Parathyroid adenoma (tissue), 2 donors: ENCODE results near the gene CHST4.

Experiments
- H2AFZ ChIP-seq: fragments of 300-600 bp; sonication (generic); one replicate; pipeline ENCODE4 v1.7.0; 2017; ENCODE audit warnings: antibody characterized with exemption, mild to moderate bottlenecking
- H3K27ac ChIP-seq: fragments of 300-600 bp; sonication (generic); one replicate; pipeline ENCODE4 v1.7.0; 2017
- H3K27me3 ChIP-seq: fragments of 300-600 bp; sonication (generic); one replicate; pipeline ENCODE4 v1.7.0; 2017; ENCODE audit warnings: low read length; ENCODE audit not compliant: control insufficient read depth, insufficient read depth
- H3K36me3 ChIP-seq: fragments of 300-600 bp; sonication (generic); one replicate; pipeline ENCODE4 v1.7.0; 2017; ENCODE audit warnings: low read length; ENCODE audit not compliant: control insufficient read depth, insufficient read depth
- H3K4me1 ChIP-seq: fragments of 300-600 bp; sonication (generic); one replicate; pipeline ENCODE4 v1.7.0; 2017; ENCODE audit warnings: control low read depth
- H3K4me2 ChIP-seq: fragments of 300-600 bp; sonication (generic); one replicate; pipeline ENCODE4 v1.7.0; 2017; ENCODE audit warnings: low read length
- H3K4me3 ChIP-seq: fragments of 300-600 bp; sonication (generic); one replicate; pipeline ENCODE4 v1.7.0; 2017; ENCODE audit warnings: low read depth, low read length
- H3K79me2 ChIP-seq: fragments of 300-600 bp; sonication (generic); one replicate; pipeline ENCODE4 v1.7.0; 2017; ENCODE audit warnings: control low read depth
- H3K9ac ChIP-seq: fragments of 300-600 bp; sonication (generic); one replicate; pipeline ENCODE4 v1.7.0; 2017; ENCODE audit warnings: mild to moderate bottlenecking
- H3K9me3 ChIP-seq: fragments of 300-600 bp; sonication (generic); one replicate; pipeline ENCODE4 v1.7.0; 2017; ENCODE audit warnings: low read length; ENCODE audit not compliant: control insufficient read depth
- CTCF ChIP-seq: fragments of 300-600 bp; sonication (generic); IDR thresholded peaks from one replicate; pipeline ENCODE4 v1.7.0; 2017; ENCODE audit warnings: antibody characterized with exemption, mild to moderate bottlenecking
- donor health status: primary hyperparathyroidism.

The CHST4 gene

GRCh38 chr16:71514476-71514875, 11.8 kb upstream of the CHST4 start:
- no peak overlapping the region for H3K4me2 ChIP-seq
- no peak for TF ChIP-seq CTCF
- H3K27ac ChIP-seq = no peak overlapping the region
- no peak overlapping the region for H3K9ac ChIP-seq
- no peak overlapping the region for H2AFZ ChIP-seq
- peaks cover 3% of the 10 kb centered on the region for H3K4me1 ChIP-seq
- H3K79me2 ChIP-seq = no peaks in the 10 kb centered on the region
- H3K4me3 ChIP-seq = no peak overlapping the region
- H3K36me3 ChIP-seq = no peaks in the 10 kb centered on the region
- H3K9me3 ChIP-seq = no peaks in the 10 kb centered on the region
- H3K27me3 ChIP-seq = no peaks in the 10 kb centered on the region

- H3K79me2 ChIP-seq = no peaks in the 10 kb centered on the region
- H3K27me3 ChIP-seq = no peaks in the 10 kb centered on the region
- H3K36me3 ChIP-seq = no peaks in the 10 kb centered on the region
- peaks cover 3% of the 10 kb centered on the region for H3K4me1 ChIP-seq
- no peak overlapping the region for H3K27ac ChIP-seq
- H2AFZ ChIP-seq = no peak overlapping the region
- H3K9ac ChIP-seq = no peak overlapping the region
- TF ChIP-seq CTCF = no peak
- H3K4me3 ChIP-seq = no peak overlapping the region
- no peaks in the 10 kb centered on the region for H3K9me3 ChIP-seq
- no peak overlapping the region for H3K4me2 ChIP-seq
Observed at GRCh38 chr16:71515026-71515425, 11.2 kb upstream of the CHST4 start.

- no peak overlapping the region for H3K4me3 ChIP-seq
- no peak for TF ChIP-seq CTCF
Observed at GRCh38 chr16:71520550-71520949, 5.7 kb upstream of the CHST4 start.

GRCh38 chr16:71524566-71525553, 1.4 kb upstream of the CHST4 start:
- TF ChIP-seq CTCF = no peak
- peak overlapping the region; percentile 38 for H2AFZ ChIP-seq
- no peak overlapping the region for H3K27ac ChIP-seq
- no peak overlapping the region for H3K4me3 ChIP-seq
- no peak overlapping the region for H3K4me2 ChIP-seq
- H3K9me3 ChIP-seq = no peaks in the 10 kb centered on the region
- H3K36me3 ChIP-seq = no peaks in the 10 kb centered on the region
- peaks cover 8% of the 10 kb centered on the region for H3K4me1 ChIP-seq
- no peak overlapping the region for H3K9ac ChIP-seq
- H3K27me3 ChIP-seq = no peaks in the 10 kb centered on the region
- H3K79me2 ChIP-seq = no peaks in the 10 kb centered on the region

More at GRCh38 chr16:71520550-71520949, 5.7 kb upstream of the CHST4 start:
- Histone ChIP-seq H3K27ac (no peak overlapping the region), H3K27me3 (no peaks in the 10 kb centered on the region), H3K36me3 (no peaks in the 10 kb centered on the region), H3K4me1 (no peaks in the 10 kb centered on the region), H3K4me2 (no peak overlapping the region), H3K9me3 (no peaks in the 10 kb centered on the region), H3K9ac (no peak overlapping the region), H3K79me2 (no peaks in the 10 kb centered on the region), H2AFZ (no peak overlapping the region)
